B cell (primary cell): ENCODE results near the gene DAO. TPM values are rescaled to one million over a fixed set of nuclear protein-coding genes. Genes with fewer than 3 reads are reported as not detected.

Source experiments
- ATAC-seq: fragments of 200-7000 bp; cut with Tn5 transposase; one replicate; pipeline ENCODE4 v1.10.0; 2021; ENCODE audit warnings: low read depth, mild to moderate bottlenecking, moderate number of reproducible peaks, moderate library complexity
- CTCF ChIA-PET: fragments of 350-600 bp; sonication (Branson Sonifier 250); formaldehyde crosslinking; loops from one replicate; lab custom pipeline; 2021; ENCODE audit warnings: antibody characterized with exemption, inconsistent platforms; lab: Charles Lee
- POLR2A ChIA-PET: fragments of 350-600 bp; sonication (Branson Sonifier 250); formaldehyde crosslinking; loops from one replicate; lab custom pipeline; 2021; ENCODE audit warnings: antibody characterized with exemption; lab: Charles Lee
- DNase-seq: peaks from one replicate; pipeline ENCODE4 v3.0.0; 2013
- H2AFZ ChIP-seq: 2 replicates; pipeline ENCODE4 v1.6.1; 2012; ENCODE audit warnings: mild to moderate bottlenecking, low read depth, low read length; ENCODE audit not compliant: insufficient read depth, poor library complexity, severe bottlenecking
- H3K27ac ChIP-seq, 2 donors: 1 replicate in 1 of 2; 2 replicates in 1 of 2; pipeline ENCODE4 v1.5.1; 2012 to 2013; ENCODE audit warnings: low read length in 2 of 2, mild to moderate bottlenecking in 2 of 2, moderate library complexity in 1 of 2
- H3K27me3 ChIP-seq, 4 experiments: fragments of 200-600 bp in 1 of 4; sonication (generic) in 1 of 4; replicated peaks in 1 of 4; 1 replicate in 2 of 4; 2 replicates in 2 of 4; pipeline versions ENCODE4 v1.6.1 to v1.7.0; 2013 to 2016; ENCODE audit warnings: low read length in 3 of 4, mild to moderate bottlenecking in 2 of 4, mixed read lengths in 1 of 4, moderate library complexity in 1 of 4; ENCODE audit not compliant: insufficient read depth in 4 of 4, control insufficient read depth in 3 of 4; ENCODE audit errors: control extremely low read depth in 1 of 4
- H3K36me3 ChIP-seq, 2 experiments: replicated peaks in 1 of 2; 1 replicate in 1 of 2; 2 replicates in 1 of 2; pipeline versions ENCODE4 v1.6.1 to v1.7.1; 2013; ENCODE audit warnings: low read length in 1 of 2; ENCODE audit not compliant: insufficient read depth in 2 of 2, control insufficient read depth in 1 of 2; ENCODE audit errors: control extremely low read depth in 1 of 2, extremely low read depth in 1 of 2
- H3K4me1 ChIP-seq, 2 donors: fragments of 200-600 bp in 1 of 2; sonication (generic) in 1 of 2; 1 replicate in 1 of 2; 2 replicates in 1 of 2; pipeline versions ENCODE4 v1.5.1 to v1.6.1; 2013 to 2017; ENCODE audit warnings: low read length in 2 of 2; ENCODE audit not compliant: control insufficient read depth in 2 of 2, insufficient read depth in 2 of 2
- H3K4me2 ChIP-seq: replicated peaks from 2 replicates; pipeline ENCODE3; 2012; ENCODE audit warnings: mild to moderate bottlenecking, low read depth, low read length; ENCODE audit not compliant: poor library complexity, severe bottlenecking
- H3K4me3 ChIP-seq, 5 experiments: fragments of 200-600 bp in 1 of 5; sonication (generic) in 1 of 5; 1 replicate in 3 of 5; 2 replicates in 2 of 5; pipeline versions ENCODE4 v1.5.1 to v1.7.0; 2011 to 2016; ENCODE audit warnings: low read length in 4 of 5, mild to moderate bottlenecking in 4 of 5, low read depth in 2 of 5, control low read depth in 1 of 5, moderate library complexity in 1 of 5; ENCODE audit not compliant: insufficient read depth in 1 of 5; ENCODE audit errors: control extremely low read depth in 1 of 5, extremely low read depth in 1 of 5
- H3K79me2 ChIP-seq: fragments of 200-600 bp; sonication (generic); one replicate; pipeline ENCODE4 v1.6.0; 2016; ENCODE audit warnings: low read length; ENCODE audit not compliant: control insufficient read depth, insufficient read depth
- H3K9ac ChIP-seq: fragments of 200-600 bp; sonication (generic); 2 replicates; pipeline ENCODE4 v1.6.1; 2017; ENCODE audit warnings: mild to moderate bottlenecking, low read length, moderate library complexity
- H3K9me3 ChIP-seq, 3 donors: one replicate each; pipeline versions ENCODE4 v1.6.1 to v1.7.1; 2013; ENCODE audit warnings: low read length in 2 of 3; ENCODE audit not compliant: control insufficient read depth in 2 of 3, insufficient read depth in 1 of 3; ENCODE audit errors: control extremely low read depth in 1 of 3
- H4K20me1 ChIP-seq: 2 replicates; pipeline ENCODE4 v1.6.0; 2012; ENCODE audit warnings: mild to moderate bottlenecking, low read length; ENCODE audit not compliant: insufficient read depth, control insufficient read depth, poor library complexity, severe bottlenecking
- H3K27ac Mint-ChIP-seq: one replicate; pipeline ENCODE4 v1.8.0; 2021; ENCODE audit warnings: mixed read lengths
- H3K27me3 Mint-ChIP-seq: one replicate; pipeline ENCODE4 v1.8.0; 2021; ENCODE audit warnings: mixed read lengths
- H3K4me1 Mint-ChIP-seq: one replicate; pipeline ENCODE4 v1.8.0; 2021; ENCODE audit warnings: mixed read lengths
- H3K4me3 Mint-ChIP-seq: one replicate; pipeline ENCODE4 v1.8.0; 2021; ENCODE audit warnings: mixed read lengths
- H3K9me3 Mint-ChIP-seq: one replicate; pipeline ENCODE4 v1.8.0; 2022; ENCODE audit warnings: mixed read lengths; ENCODE audit not compliant: insufficient read depth
- EZH2 ChIP-seq: IDR thresholded peaks from 2 replicates; pipeline ENCODE4 v1.6.1; 2012; ENCODE audit warnings: borderline replicate concordance, low read depth, mild to moderate bottlenecking, moderate library complexity, low read length; ENCODE audit not compliant: insufficient read depth, poor library complexity, severe bottlenecking
- WGBS: methylation state at CpG from one replicate; pipeline ENCODE4 v1.1.5; 2013; ENCODE audit warnings: missing lambda C conversion rate; ENCODE audit not compliant: insufficient coverage; 5-methylcytosine and 5-hydroxymethylcytosine counted together
- intact Hi-C: fragments of 100-400 bp; cut with micrococcal nuclease; formaldehyde crosslinking; loops from one replicate; pipeline ENCODE4 v1.10.0; 2022
- polyA plus RNA-seq: library from polyadenylated mRNA; depleted of rRNA; stranded (reverse); fragments of >200 nt; gene quantifications from 2 replicates; pipeline ENCODE4 v1.2.3, GENCODE V29; 2012
- total RNA-seq, 2 donors: library from RNA; stranded (reverse); fragments of 120-200 nt in 1 of 2; gene quantifications; 1 replicate in 1 of 2; 2 replicates in 1 of 2; pipeline versions ENCODE4 v1.2.3 to v1.2.4, GENCODE V29; 2013 to 2022
- TF ChIP-seq, protein P1 (sequence below): fragments of 200-600 bp; IDR thresholded peaks from one replicate; pipeline ENCODE4 v1.8.0; 2022; ENCODE audit warnings: antibody characterized with exemption, mild to moderate bottlenecking

Gene DAO
- total and polyA plus RNA-seq, 2 donors (not counting 1 experiment from before 2014, with no cell fraction given), result not detected

- no peaks in the 10 kb centered on the region for H3K9me3 Mint-ChIP-seq
- CTCF ChIA-PET, result interaction anchor here (0.9 kb wide), 1 partner anchor 40 kb away, joined by 5 read pairs; no protein-coding TSS in a partner anchor
- ATAC-seq (no peak), DNase-seq (no peak)
- Histone ChIP-seq H3K4me2 (no peak overlapping the region), H4K20me1 (no peaks in the 10 kb centered on the region), H3K9ac (no peak overlapping the region), H3K9me3 (peaks cover 0 to 9% (median 0%) of the 10 kb centered on the region in 3 donors), H3K27ac (no peak overlapping the region), H3K4me3 (no peak overlapping the region), H2AFZ (no peak overlapping the region), H3K4me1 (peaks cover 10 to 18% of the 10 kb centered on the region in 2 donors), H3K27me3 (no peaks in the 10 kb centered on the region), H3K79me2 (no peaks in the 10 kb centered on the region), H3K36me3 (no peaks in the 10 kb centered on the region)
- WGBS, result 86% methylated on average over 4 of the region's 5 CpGs
- H3K4me3 Mint-ChIP-seq, result no peak overlapping the region
- no peak overlapping the region for H3K27ac Mint-ChIP-seq
- intact Hi-C loops, result no loop called here
- POLR2A ChIA-PET, result no interaction called here
- H3K27me3 Mint-ChIP-seq, result peaks cover 12% of the 10 kb centered on the region
- TF ChIP-seq, protein P1, sequence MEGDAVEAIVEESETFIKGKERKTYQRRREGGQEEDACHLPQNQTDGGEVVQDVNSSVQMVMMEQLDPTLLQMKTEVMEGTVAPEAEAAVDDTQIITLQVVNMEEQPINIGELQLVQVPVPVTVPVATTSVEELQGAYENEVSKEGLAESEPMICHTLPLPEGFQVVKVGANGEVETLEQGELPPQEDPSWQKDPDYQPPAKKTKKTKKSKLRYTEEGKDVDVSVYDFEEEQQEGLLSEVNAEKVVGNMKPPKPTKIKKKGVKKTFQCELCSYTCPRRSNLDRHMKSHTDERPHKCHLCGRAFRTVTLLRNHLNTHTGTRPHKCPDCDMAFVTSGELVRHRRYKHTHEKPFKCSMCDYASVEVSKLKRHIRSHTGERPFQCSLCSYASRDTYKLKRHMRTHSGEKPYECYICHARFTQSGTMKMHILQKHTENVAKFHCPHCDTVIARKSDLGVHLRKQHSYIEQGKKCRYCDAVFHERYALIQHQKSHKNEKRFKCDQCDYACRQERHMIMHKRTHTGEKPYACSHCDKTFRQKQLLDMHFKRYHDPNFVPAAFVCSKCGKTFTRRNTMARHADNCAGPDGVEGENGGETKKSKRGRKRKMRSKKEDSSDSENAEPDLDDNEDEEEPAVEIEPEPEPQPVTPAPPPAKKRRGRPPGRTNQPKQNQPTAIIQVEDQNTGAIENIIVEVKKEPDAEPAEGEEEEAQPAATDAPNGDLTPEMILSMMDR, result no peak
- TF ChIP-seq EZH2, result no peak
- peaks cover 17% of the 10 kb centered on the region for H3K4me1 Mint-ChIP-seq
Measured at GRCh38 chr12:108910336-108910735, 30.4 kb downstream of the DAO start.

DNA sequence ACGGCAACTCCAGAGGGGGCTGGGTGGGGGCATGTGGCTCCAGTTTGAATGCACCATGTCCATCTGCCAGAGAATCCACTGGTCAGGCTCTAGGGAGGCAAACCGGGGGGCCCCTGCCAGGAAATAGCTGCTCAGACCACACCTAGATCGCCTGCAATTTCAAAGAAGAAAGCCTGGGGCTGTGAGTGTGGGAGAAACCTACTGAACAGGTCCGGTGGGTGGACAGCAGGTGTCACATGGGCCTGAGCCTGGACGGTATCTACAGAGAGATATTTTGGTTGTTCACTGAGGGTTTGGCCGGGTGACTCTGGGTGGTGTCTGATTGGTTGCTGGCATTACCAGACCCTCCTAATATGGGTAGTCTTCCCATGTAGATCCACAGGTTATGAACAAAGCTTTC is 32.0 kb downstream of the DAO start:
- H3K4me1 Mint-ChIP-seq, result peaks cover 7% of the 10 kb centered on the region
- no peak overlapping the region for H3K4me3 ChIP-seq

More for the DNA sequence above, 32.0 kb downstream of the DAO start:
- Histone ChIP-seq H4K20me1 (no peaks in the 10 kb centered on the region), H2AFZ (no peak overlapping the region), H3K27me3 (no peaks in the 10 kb centered on the region), H3K4me2 (no peak overlapping the region), H3K79me2 (no peaks in the 10 kb centered on the region), H3K9ac (no peak overlapping the region), H3K4me1 (peaks cover 0 to 4% of the 10 kb centered on the region in 2 donors), H3K27ac (no peak overlapping the region), H3K9me3 (peaks cover 0 to 6% (median 0%) of the 10 kb centered on the region in 3 donors), H3K36me3 (no peaks in the 10 kb centered on the region)
- no peak overlapping the region for H3K27ac Mint-ChIP-seq
- CTCF ChIA-PET, result interaction anchor here (0.6 kb wide), 1 partner anchor 392 kb away, joined by 3 read pairs; no protein-coding TSS in a partner anchor
- 79% methylated on average over 4 of the region's 6 CpGs for WGBS
- no peak overlapping the region for H3K4me3 Mint-ChIP-seq
- no peak for ATAC-seq
- DNase-seq, result no peak
- TF ChIP-seq, protein P1, result no peak
- TF ChIP-seq EZH2, result no peak
- intact Hi-C loops, result no loop called here
- POLR2A ChIA-PET, result no interaction called here
- H3K27me3 Mint-ChIP-seq, result peaks cover 13% of the 10 kb centered on the region
- H3K9me3 Mint-ChIP-seq, result no peaks in the 10 kb centered on the region
